SK-N-SH (cell line): ENCODE measurements around the gene CEBPZ. TPM values are rescaled to one million over a fixed set of nuclear protein-coding genes. Genes with fewer than 3 reads are reported as not detected.

Experiments used
- CTCF ChIA-PET: fragments of 300-600, 350-600 bp; formaldehyde crosslinking; extraction: SDS; loops from one replicate; lab custom pipeline; 2021; lab: Yijun Ruan, JAX
- POLR2A ChIA-PET: fragments of 350-600 bp; sonication (Branson Sonifier 250); formaldehyde crosslinking; extraction: SDS; loops from one replicate; lab custom pipeline; 2020; ENCODE audit warnings: antibody characterized with exemption, inconsistent platforms; lab: Yijun Ruan, JAX
- DNase-seq: peaks from one replicate; pipeline ENCODE4 v3.0.0; 2012
- H2AFZ ChIP-seq: fragments of 200-600 bp; sonication (generic); 2 replicates; pipeline ENCODE4 v1.8.1; 2016; ENCODE audit warnings: antibody characterized with exemption, mild to moderate bottlenecking, low read depth
- H3F3A ChIP-seq: fragments of 200-600 bp; sonication (generic); replicated peaks from 2 replicates; pipeline ENCODE3; 2016; ENCODE audit warnings: antibody characterized with exemption, mild to moderate bottlenecking; ENCODE audit not compliant: insufficient read depth
- H3K27ac ChIP-seq, 2 experiments: fragments of 200-500 bp in 1 of 2; fragments of 200-600 bp in 1 of 2; sonication (Bioruptor generic) in 1 of 2; sonication (generic), shearing (Covaris generic) in 1 of 2; 2 replicates each; pipeline versions ENCODE4 v1.5.1 to v1.6.1; 2014 to 2016; ENCODE audit warnings: low read depth in 2 of 2, inconsistent platforms in 1 of 2, low read length in 1 of 2, mild to moderate bottlenecking in 1 of 2, mixed read lengths in 1 of 2
- H3K27me3 ChIP-seq: fragments of 200-600 bp; sonication (generic), shearing (Covaris generic); 2 replicates; pipeline ENCODE4 v1.6.1; 2016; ENCODE audit warnings: mixed run types; ENCODE audit not compliant: insufficient read depth
- H3K36me3 ChIP-seq, 2 experiments: fragments of 200-500 bp in 1 of 2; fragments of 200-600 bp in 1 of 2; sonication (Bioruptor generic) in 1 of 2; sonication (generic) in 1 of 2; replicated peaks in 1 of 2; 2 replicates each; pipeline versions ENCODE3 to v1.5.1; 2014 to 2016; ENCODE audit warnings: low read length in 1 of 2, mild to moderate bottlenecking in 1 of 2; ENCODE audit not compliant: insufficient read depth in 2 of 2, control insufficient read depth in 1 of 2
- H3K4me1 ChIP-seq, 2 experiments: fragments of 200-500 bp in 1 of 2; fragments of 200-600 bp in 1 of 2; sonication (Bioruptor generic) in 1 of 2; sonication (generic), shearing (Covaris generic) in 1 of 2; 2 replicates each; pipeline versions ENCODE4 v1.5.1 to v1.6.1; 2014 to 2016; ENCODE audit warnings: low read depth in 1 of 2, low read length in 1 of 2, mixed run types in 1 of 2; ENCODE audit not compliant: insufficient read depth in 2 of 2, control insufficient read depth in 1 of 2
- H3K4me2 ChIP-seq: fragments of 200-600 bp; sonication (generic), shearing (Covaris generic); 2 replicates; pipeline ENCODE4 v1.6.1; 2017; ENCODE audit warnings: mixed run types
- H3K4me3 ChIP-seq, 2 experiments: fragments of 200-500 bp in 1 of 2; fragments of 200-600 bp in 1 of 2; sonication (Bioruptor generic) in 1 of 2; sonication (generic), shearing (Covaris generic) in 1 of 2; 2 replicates each; pipeline versions ENCODE4 v1.5.1 to v1.8.1; 2014 to 2016; ENCODE audit warnings: low read depth in 2 of 2, inconsistent platforms in 1 of 2, low read length in 1 of 2, mild to moderate bottlenecking in 1 of 2, mixed read lengths in 1 of 2, moderate library complexity in 1 of 2
- H3K79me2 ChIP-seq: fragments of 200-600 bp; sonication (generic); 2 replicates; pipeline ENCODE4 v1.8.1; 2017; ENCODE audit warnings: mild to moderate bottlenecking; ENCODE audit not compliant: insufficient read depth
- H3K9ac ChIP-seq: fragments of 200-600 bp; sonication (generic); 2 replicates; pipeline ENCODE4 v1.6.1; 2017; ENCODE audit warnings: mixed run types
- H3K9me2 ChIP-seq: fragments of 200-600 bp; sonication (generic); 2 replicates; pipeline ENCODE4 v1.6.1; 2017; ENCODE audit warnings: mixed run types
- H3K9me3 ChIP-seq: fragments of 200-600 bp; sonication (generic); 2 replicates; pipeline ENCODE4 v1.6.1; 2017; ENCODE audit warnings: mixed run types, mild to moderate bottlenecking, moderate library complexity
- H4K20me1 ChIP-seq: fragments of 200-600 bp; sonication (generic); 2 replicates; pipeline ENCODE4 v1.6.1; 2017; ENCODE audit warnings: mild to moderate bottlenecking, mixed run types; ENCODE audit not compliant: insufficient read depth
- EZH2phosphoT487 ChIP-seq: fragments of 200-600 bp; sonication (generic); IDR thresholded peaks from 2 replicates; pipeline ENCODE4 v1.6.1; 2017; ENCODE audit warnings: low read depth, mixed run types, mild to moderate bottlenecking, antibody characterized with exemption, moderate library complexity, borderline replicate concordance
- NFIC ChIP-seq: IDR thresholded peaks from 2 replicates; pipeline ENCODE4 v1.4.0; 2012; ENCODE audit warnings: borderline replicate concordance
- RAD21 ChIP-seq: IDR thresholded peaks from 2 replicates; pipeline ENCODE4 v1.6.1; 2012; ENCODE audit warnings: mild to moderate bottlenecking, low read length
- RCOR1 ChIP-seq: fragments of 150-350 bp; IDR thresholded peaks from 2 replicates; pipeline ENCODE4 v1.6.1; 2017; ENCODE audit warnings: antibody characterized with exemption, low read length
- SIN3A ChIP-seq: IDR thresholded peaks from 2 replicates; pipeline ENCODE4 v1.6.1; 2012; ENCODE audit warnings: low read depth, mild to moderate bottlenecking, low read length, moderate library complexity, borderline replicate concordance
- SMC3 ChIP-seq: IDR thresholded peaks from 2 replicates; pipeline ENCODE4 v1.6.1; 2012; ENCODE audit warnings: low read depth, low read length, improper control_type of control experiment
- WGBS: methylation state at CpG from one replicate; pipeline ENCODE4 v1.1.6; 2017; ENCODE audit warnings: low lambda C conversion rate; 5-methylcytosine and 5-hydroxymethylcytosine counted together
- polyA plus RNA-seq, 3 experiments: library from polyadenylated mRNA; depleted of rRNA; stranded (reverse); fragments of >200 nt; gene quantifications; 2 replicates each; pipeline ENCODE4 v1.2.3, GENCODE V29; 2012
- TF ChIP-seq, protein P1 (sequence below): IDR thresholded peaks from 2 replicates; pipeline ENCODE4 v1.4.0; 2012; ENCODE audit warnings: low read depth, borderline replicate concordance
- TF ChIP-seq, protein P2 (sequence below): fragments of 150-350 bp; IDR thresholded peaks from 2 replicates; pipeline ENCODE4 v1.6.1; 2016; ENCODE audit warnings: mild to moderate bottlenecking, low read depth, low read length
- TF ChIP-seq, protein P3 (sequence below): fragments of 200-600 bp; sonication (generic); IDR thresholded peaks from 2 replicates; pipeline ENCODE4 v1.6.1; 2017; ENCODE audit warnings: antibody characterized with exemption, mild to moderate bottlenecking, moderate library complexity
- TF ChIP-seq, protein P4 (sequence below): IDR thresholded peaks from 2 replicates; pipeline ENCODE4 v1.4.0; 2012; ENCODE audit warnings: low read depth
- TF ChIP-seq, protein P5 (sequence below): IDR thresholded peaks from 2 replicates; pipeline ENCODE4 v1.4.0; 2012; ENCODE audit warnings: low read depth, borderline replicate concordance

Gene CEBPZ
- polyA plus RNA-seq, 1 of the 3 experiments (the other 2 are of a cell fraction) = 9.7 TPM

DNA sequence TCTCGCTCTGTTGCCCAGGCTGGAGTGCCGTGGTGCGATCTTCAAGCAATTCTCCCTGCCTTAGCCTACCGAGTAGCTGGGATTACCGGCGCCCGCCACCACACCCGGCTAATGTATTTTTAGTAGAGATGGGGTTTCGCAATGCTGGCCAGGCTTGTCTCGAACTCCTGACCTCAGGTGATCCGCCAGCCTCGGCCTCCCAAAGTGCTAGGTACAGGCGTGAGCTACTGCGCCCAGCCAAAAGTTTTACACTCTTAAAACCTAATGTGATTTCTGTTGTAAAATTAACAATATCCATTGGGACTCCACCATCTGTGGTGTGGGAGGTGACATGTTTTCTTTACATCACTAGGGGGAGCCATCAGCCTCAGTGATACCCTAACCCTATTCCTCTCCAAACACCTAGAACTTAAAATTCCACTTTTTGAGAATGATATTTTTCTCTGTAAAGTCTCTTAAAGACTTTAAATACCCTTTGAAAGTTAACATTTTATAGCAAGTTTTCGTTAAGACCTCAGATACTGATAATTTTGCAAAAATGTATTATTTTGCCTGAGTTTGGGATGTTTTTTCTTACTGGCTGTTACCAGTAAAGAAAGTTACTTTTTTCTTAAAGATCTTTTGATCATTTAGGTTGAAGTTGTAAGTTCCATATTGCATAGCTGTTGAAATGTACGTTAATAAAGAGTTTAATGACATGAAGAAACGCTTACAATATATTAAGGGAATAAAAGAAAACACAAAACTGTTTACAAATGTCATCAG lies 63.0 kb downstream of the CEBPZ start:
- 48% methylated on average over 17 of the region's 17 CpGs for WGBS
- H3K4me3 ChIP-seq = no peak overlapping the region; a peak in 1 of 4 replicates
- H3K9me2 ChIP-seq = no peaks in the 10 kb centered on the region
- no peaks in the 10 kb centered on the region for H3K79me2 ChIP-seq
- DNase-seq = peak; percentile 91
- POLR2A ChIA-PET = no interaction called here
- H2AFZ ChIP-seq = peak overlapping the region; percentile 60
- CTCF ChIA-PET = interaction anchor here (0.6 to 4.9 kb wide), 56 partner anchors 9 to 953 kb away, joined by 3 to 57 read pairs (median 4); partner anchors contain the start of genes CEBPZ, CEBPZOS, EIF2AK2 and NDUFAF7
- 0 out of 2 replicates have a peak, but pooled peaks cover 9% of the 10 kb centered on the region for H3K9me3 ChIP-seq
- H3K4me2 ChIP-seq = no peak overlapping the region
- H3F3A ChIP-seq = no peaks in the 10 kb centered on the region
- no peaks in the 10 kb centered on the region for H3K36me3 ChIP-seq
- H3K27ac ChIP-seq = no peak overlapping the region
- H3K27me3 ChIP-seq = no peaks in the 10 kb centered on the region
- no peak overlapping the region for H3K9ac ChIP-seq
- H4K20me1 ChIP-seq = no peaks in the 10 kb centered on the region
- H3K4me1 ChIP-seq = no peaks in the 10 kb centered on the region
- TF ChIP-seq NFIC (no peak), RCOR1 (0 out of 2 replicates have a peak, but pooled peaks have one; percentile 43), EZH2phosphoT487 (no peak), SIN3A (no peak), RAD21 (peak; percentile 89), SMC3 (peak; percentile 67)
- TF ChIP-seq, protein P1, sequence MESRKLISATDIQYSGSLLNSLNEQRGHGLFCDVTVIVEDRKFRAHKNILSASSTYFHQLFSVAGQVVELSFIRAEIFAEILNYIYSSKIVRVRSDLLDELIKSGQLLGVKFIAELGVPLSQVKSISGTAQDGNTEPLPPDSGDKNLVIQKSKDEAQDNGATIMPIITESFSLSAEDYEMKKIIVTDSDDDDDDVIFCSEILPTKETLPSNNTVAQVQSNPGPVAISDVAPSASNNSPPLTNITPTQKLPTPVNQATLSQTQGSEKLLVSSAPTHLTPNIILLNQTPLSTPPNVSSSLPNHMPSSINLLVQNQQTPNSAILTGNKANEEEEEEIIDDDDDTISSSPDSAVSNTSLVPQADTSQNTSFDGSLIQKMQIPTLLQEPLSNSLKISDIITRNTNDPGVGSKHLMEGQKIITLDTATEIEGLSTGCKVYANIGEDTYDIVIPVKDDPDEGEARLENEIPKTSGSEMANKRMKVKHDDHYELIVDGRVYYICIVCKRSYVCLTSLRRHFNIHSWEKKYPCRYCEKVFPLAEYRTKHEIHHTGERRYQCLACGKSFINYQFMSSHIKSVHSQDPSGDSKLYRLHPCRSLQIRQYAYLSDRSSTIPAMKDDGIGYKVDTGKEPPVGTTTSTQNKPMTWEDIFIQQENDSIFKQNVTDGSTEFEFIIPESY = no peak
- TF ChIP-seq, protein P2, sequence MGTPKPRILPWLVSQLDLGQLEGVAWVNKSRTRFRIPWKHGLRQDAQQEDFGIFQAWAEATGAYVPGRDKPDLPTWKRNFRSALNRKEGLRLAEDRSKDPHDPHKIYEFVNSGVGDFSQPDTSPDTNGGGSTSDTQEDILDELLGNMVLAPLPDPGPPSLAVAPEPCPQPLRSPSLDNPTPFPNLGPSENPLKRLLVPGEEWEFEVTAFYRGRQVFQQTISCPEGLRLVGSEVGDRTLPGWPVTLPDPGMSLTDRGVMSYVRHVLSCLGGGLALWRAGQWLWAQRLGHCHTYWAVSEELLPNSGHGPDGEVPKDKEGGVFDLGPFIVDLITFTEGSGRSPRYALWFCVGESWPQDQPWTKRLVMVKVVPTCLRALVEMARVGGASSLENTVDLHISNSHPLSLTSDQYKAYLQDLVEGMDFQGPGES = no peak
- TF ChIP-seq, protein P3, sequence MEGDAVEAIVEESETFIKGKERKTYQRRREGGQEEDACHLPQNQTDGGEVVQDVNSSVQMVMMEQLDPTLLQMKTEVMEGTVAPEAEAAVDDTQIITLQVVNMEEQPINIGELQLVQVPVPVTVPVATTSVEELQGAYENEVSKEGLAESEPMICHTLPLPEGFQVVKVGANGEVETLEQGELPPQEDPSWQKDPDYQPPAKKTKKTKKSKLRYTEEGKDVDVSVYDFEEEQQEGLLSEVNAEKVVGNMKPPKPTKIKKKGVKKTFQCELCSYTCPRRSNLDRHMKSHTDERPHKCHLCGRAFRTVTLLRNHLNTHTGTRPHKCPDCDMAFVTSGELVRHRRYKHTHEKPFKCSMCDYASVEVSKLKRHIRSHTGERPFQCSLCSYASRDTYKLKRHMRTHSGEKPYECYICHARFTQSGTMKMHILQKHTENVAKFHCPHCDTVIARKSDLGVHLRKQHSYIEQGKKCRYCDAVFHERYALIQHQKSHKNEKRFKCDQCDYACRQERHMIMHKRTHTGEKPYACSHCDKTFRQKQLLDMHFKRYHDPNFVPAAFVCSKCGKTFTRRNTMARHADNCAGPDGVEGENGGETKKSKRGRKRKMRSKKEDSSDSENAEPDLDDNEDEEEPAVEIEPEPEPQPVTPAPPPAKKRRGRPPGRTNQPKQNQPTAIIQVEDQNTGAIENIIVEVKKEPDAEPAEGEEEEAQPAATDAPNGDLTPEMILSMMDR = peak; percentile 90
- TF ChIP-seq, protein P4, sequence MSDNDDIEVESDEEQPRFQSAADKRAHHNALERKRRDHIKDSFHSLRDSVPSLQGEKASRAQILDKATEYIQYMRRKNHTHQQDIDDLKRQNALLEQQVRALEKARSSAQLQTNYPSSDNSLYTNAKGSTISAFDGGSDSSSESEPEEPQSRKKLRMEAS = no peak
- TF ChIP-seq, protein P5, sequence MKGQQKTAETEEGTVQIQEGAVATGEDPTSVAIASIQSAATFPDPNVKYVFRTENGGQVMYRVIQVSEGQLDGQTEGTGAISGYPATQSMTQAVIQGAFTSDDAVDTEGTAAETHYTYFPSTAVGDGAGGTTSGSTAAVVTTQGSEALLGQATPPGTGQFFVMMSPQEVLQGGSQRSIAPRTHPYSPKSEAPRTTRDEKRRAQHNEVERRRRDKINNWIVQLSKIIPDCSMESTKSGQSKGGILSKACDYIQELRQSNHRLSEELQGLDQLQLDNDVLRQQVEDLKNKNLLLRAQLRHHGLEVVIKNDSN = no peak
